ENCODE measurements around the gene POP5. TPM values are rescaled to one million over a fixed set of nuclear protein-coding genes. Genes with fewer than 3 reads are reported as not detected.
"Not testable (repeated sequence)": the region's sequence is repeated elsewhere in the genome, so short reads cannot be mapped to it uniquely, and the experiment has no call there.

POP5 gene
- polyA plus RNA-seq, 4 donors: 39.4 to 64.1 (median 51.7) TPM

DNA sequence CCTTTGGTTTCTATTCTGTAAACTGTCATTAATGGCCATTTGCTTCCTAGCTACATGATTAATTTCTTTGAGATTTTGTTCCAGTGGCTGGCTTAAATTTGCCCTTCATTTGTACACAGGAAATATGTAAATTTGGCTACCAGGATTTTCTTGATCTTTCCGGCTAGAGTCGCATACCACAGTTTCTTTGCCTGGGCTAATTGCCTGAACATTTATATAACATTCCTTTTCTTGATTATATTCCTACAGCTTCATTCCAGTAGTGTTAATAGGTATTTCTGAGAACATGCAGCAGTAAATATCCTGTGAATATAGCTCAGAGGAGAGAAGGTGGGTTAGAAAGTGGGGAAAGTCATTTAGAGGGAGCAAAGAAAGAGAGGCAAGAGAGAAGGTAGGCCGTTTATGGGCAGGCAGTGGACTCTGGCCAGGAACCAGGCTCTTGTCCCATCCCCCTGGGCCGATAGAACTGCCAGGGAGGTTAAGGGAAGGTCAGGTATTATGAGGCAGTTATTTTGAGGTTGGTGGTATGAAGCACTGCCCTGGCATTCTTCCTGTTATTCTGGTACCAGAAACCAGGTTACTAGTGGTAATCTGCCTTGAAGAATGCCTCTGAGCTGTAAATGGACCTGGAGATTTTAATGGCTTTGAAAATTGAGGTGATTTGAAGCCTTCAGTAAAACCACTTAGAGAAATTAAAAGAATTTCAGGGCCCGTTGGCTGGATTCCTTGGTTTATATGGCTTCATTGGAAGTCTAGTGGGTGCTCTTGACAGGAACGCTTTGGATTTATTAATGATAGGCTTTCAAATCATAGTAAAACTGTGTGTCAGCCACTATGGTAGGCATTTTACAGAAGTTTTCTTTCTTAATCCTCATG, 42.7 kb downstream of the POP5 start:
- DNase-seq (ENCODE audit: low read depth in 4 of 4, low spot score in 2 of 4): no peak

DNA sequence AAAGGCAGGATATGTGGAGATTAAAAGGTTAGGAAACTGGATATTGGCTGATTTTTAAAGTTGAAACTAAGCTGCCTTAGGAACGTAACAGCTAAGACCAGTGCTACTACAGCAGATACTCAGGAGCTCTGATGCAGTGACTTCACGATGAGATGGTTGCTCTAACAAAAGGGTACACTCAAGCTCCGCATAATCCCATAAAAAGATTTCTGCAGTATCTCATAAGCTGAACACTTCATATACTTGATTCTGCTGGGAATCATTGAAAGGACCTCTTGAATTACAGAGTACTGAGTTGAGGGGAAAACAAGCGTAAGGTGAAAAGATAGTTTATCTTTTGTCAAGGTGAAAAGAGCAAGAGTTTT, 43.4 kb downstream of the POP5 start:
- no peak for DNase-seq (ENCODE audit: low read depth in 4 of 4, low spot score in 2 of 4)

DNA sequence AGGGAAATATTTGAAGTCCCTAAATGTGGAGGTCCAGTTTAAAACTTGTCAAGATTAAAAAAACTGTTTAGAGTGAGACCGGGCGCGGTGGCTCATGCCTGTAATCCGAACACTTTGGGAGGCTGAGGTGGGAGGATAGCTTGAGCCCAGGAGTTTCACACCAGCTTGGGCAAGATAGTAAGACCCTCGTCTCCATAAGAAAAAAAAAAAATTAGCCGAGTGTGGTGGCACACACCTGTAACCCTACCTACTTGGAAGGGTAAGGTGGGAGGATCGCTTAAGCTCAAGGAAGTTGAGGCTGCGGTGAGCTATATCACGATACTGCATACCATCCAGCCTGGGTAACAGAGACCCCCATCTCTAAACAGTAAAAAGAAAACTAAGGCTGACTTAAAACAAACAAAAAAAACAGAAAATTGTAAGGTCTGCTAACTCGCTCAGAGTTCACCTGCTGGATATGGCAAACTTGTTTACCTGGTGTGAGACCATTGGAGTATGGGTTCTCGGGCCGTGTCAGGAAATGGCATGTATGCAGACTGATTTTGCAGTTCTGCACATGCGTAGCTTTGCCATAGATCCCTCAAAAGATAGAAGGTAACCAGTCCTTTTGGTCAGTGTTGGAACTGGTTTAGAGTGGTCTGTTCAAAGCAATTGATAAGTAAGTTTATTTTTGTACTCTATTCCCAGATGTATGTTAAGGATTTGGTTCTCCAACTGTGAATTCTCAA, 45.0 kb downstream of the POP5 start:
- no peak for DNase-seq (ENCODE audit: low read depth in 4 of 4, low spot score in 2 of 4)

DNA sequence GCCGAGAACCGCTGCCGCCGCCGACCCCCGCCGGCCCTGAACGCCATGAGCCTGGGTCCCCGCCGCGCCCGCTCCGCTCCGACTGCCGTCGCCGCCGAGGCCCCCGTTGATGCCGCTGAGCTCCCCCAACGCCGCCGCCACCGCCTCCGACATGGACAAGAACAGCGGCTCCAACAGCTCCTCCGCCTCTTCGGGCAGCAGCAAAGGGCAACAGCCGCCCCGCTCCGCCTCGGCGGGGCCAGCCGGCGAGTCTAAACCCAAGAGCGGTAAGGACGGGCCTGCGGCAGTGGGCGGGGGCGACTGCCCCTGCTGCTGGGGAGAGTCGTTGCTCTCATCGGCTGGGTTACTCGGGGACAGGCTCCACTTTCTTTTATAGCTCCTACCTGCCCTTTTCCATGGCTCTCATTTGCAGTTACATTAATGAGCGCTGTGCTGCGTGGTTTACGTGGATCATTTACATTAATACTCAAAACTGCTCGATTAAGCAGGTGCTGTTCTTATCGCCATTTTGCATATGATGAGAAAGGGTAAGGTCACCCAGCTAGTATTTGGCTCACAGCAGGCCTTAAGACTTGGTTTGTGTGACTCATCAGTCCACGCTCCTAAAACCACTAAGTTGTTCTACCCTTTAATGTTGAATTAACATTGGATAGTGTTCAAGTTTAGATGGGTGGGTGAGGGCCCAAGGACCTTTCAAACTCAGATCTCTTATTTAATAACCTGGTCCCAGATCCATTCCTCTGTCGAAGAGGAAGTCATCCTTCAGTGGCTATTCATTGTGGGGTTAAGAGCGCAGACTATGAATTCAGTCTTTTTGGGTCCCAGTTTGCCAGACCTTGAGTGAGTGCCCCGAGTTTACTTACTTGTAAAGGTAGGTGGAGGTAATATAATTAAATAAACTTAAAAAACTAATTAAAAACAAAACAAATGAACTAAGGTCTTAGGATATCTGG, 46.2 kb downstream of the POP5 start:
- DNase-seq (ENCODE audit: low read depth in 4 of 4, low spot score in 2 of 4): no peak

DNA sequence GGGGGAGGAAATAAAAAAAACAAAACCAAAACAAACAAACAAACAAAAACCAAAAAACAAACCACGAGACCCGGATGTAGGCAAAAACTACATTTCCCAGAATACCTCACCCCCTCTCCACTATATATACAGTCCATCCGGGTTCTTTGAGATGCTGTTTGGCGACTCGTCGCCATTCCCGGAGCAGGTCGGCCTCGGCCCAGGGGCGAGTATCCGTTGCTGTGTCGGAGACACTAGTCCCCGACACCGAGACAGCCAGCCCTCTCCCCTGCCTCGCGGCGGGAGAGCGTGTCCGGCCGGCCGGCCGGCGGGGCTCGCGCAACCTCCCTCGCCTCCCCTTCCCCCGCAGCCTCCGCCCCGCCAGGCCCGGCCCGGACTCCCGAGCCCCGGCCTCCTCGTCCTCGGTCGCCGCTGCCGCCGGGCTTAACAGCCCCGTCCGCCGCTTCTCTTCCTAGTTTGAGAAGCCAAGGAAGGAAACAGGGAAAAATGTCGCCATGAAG, 46.9 kb downstream of the POP5 start, which contains the start of gene RNF10:
Gene RNF10, plus strand, starts transcription at position 154 of the 500 bp plus-strand sequence. CDS start 456 bp downstream, outside the sequence.
- DNase-seq (ENCODE audit: low read depth in 4 of 4, low spot score in 2 of 4): peak; percentile 85 to 93 (median 89)

DNA sequence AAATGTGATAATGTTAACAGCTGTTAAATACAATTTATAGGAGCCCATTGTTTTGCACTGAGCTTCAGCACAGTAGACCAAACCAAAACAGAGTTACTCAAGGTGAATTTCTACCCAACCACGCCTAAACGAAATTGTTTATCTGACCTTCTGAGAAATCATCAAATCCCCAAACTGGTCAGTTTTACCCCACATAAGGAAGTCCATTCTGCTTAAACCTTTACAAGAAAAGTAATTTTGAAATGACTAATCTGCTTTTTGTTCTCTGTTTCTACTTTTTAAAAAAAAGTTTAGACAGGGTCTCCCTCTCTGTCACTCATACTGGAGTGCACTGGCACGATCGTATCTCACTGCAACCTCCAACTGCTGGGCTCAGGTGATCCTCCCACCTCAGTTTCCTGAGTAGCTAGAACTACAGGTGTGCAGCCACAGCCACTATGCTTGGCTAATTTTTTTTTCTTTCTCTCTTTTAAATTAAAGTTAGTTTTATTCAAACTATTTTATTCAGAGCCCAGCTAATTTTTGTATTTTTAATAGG, 48.4 kb downstream of the POP5 start:
- no peak for DNase-seq (ENCODE audit: low read depth in 4 of 4, low spot score in 2 of 4)

DNA sequence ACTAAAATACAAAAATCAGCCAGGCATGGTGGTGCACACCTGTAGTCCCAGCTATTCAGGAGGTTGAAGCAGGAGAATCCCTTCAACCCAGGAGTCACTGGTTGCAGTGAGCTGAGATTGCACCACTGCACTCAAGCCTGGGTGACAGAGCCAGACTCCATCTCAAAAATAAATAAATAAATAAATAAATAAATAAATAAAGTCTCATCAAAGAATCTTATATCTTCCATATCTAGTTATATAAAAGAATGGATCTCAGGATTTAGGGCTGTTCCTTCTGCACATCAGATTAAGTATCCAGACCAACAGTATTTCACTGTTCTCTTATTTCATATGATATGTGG, 50.8 kb downstream of the POP5 start:
- DNase-seq (ENCODE audit: low read depth in 4 of 4, low spot score in 2 of 4): not testable (repeated sequence)

DNA sequence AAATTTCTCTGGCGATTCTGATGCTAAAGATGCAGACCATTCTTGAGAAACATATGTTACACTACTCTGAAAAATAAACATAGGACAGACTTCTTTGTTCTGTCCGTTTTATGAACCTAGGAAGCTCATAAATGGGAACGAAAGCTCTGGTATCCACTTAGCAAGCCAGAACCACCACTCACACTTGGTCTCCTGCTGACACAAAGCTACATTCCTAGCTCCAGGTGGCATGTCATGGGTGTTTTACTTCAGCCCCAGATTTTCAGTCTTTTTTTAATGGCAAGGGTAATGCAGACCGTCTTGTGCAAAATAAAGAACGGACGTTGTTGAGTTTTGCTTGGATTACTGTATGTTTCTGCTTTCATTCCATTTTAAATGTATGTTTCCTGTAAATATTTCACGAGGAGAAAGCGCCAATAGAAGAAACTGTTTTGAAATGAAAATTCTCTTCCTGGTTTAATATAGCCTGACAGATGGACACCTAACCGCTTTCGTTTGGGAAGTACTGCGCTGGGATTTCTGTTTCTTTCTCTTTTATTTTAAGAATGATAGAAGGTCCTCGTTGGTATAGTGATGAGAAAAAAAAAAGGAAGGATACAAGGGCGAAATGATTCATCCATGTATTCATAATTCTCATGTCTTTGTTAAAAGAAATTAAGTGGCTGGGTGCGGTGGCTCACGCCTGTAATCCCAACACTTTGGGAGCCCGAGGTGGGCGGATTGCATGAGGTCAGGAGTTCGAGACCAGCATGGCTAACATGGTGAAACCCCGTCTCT, 51.4 kb downstream of the POP5 start:
- DNase-seq (ENCODE audit: low read depth in 4 of 4, low spot score in 2 of 4): peak in 1 of 4 donors; percentile 48

DNA sequence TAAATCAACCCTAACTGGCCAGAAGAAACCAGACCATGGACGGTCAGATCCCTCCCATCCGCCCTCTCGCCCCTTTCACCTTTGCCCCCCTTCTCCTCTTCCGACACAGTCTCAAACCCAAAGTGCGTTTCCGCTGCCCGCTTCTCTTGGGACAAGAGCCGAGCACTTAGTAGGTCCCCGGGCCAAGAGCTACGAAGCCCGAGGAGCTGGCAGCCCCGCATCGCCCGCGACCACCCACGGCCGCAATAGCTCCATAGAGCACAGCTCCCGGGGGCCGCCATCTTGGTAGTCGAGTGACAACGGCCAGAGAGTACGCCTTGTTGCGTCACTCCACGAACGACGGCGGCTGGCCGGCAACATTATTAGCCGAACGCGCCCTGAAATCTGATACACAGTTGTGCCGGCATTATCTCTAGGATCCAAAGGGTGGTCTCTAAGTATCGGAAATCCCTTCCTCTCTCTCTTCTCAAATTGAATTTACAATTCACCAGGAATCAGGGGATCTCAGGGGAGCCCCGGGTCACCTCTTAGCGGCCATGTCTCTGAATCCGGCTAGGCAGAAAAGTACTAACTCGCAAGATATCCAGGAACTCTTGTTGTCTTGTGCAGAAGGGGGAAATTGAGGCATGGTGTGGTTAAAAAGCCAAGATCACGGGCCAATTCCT, 52.2 kb downstream of the POP5 start, which contains the start of gene COQ5:
Gene COQ5, minus strand, starts transcription at position 298 of the 665 bp plus-strand sequence. Its CDS starts 17 bp downstream, at position 281.
- peak in 3 of 4 donors; percentile 81 to 92 (median 88) for DNase-seq (ENCODE audit: low read depth in 4 of 4, low spot score in 2 of 4)

Other genes with a start within 250 kb of the POP5 start
- gene MSI1, start 212.2 kb downstream of the POP5 start, polyA plus RNA-seq (ENCODE audit: insufficient read length in 4 of 4): 10 to 100 TPM; 16.8 to 31.9 (median 25.2) TPM
- 100 to 1,000 TPM; 274 to 383 (median 330) TPM for gene COX6A1, start 143.3 kb downstream of the POP5 start, polyA plus RNA-seq (ENCODE audit: insufficient read length in 4 of 4)
- gene TRIAP1, start 135.0 kb downstream of the POP5 start, polyA plus RNA-seq (ENCODE audit: insufficient read length in 4 of 4): 10 to 100 TPM; 35.0 to 48.4 (median 42.8) TPM
- gene GATC, start 135.0 kb downstream of the POP5 start, polyA plus RNA-seq (ENCODE audit: insufficient read length in 4 of 4): 10 to 100 TPM; 30.5 to 36.9 (median 33.6) TPM
- 100 to 1,000 TPM; 212 to 273 (median 244) TPM for gene SRSF9, start 111.7 kb downstream of the POP5 start, polyA plus RNA-seq (ENCODE audit: insufficient read length in 4 of 4)
- 100 to 1,000 TPM; 460 to 545 (median 496) TPM for gene DYNLL1, start 85.3 kb downstream of the POP5 start, polyA plus RNA-seq (ENCODE audit: insufficient read length in 4 of 4)
- 10 to 100 TPM; 53.9 to 70.1 (median 66.9) TPM for gene COQ5, start 52.2 kb downstream of the POP5 start, polyA plus RNA-seq (ENCODE audit: insufficient read length in 4 of 4)
- 100 to 1,000 TPM; 180 to 269 (median 215) TPM for gene RNF10, start 47.0 kb downstream of the POP5 start, polyA plus RNA-seq (ENCODE audit: insufficient read length in 4 of 4)
- gene CABP1, start 59.2 kb upstream of the POP5 start, polyA plus RNA-seq (ENCODE audit: insufficient read length in 4 of 4): 1 to 10 TPM; 4.3 to 5.6 (median 5.0) TPM
- gene MLEC, start 105.7 kb upstream of the POP5 start, polyA plus RNA-seq (ENCODE audit: insufficient read length in 4 of 4): 100 to 1,000 TPM; 150 to 183 (median 151) TPM
- 10 to 100 TPM; 70.1 to 76.1 (median 72.2) TPM for gene UNC119B, start 129.1 kb upstream of the POP5 start, polyA plus RNA-seq (ENCODE audit: insufficient read length in 4 of 4)
- 10 to 100 TPM; 18.1 to 24.2 (median 23.2) TPM for gene ACADS, start 144.4 kb upstream of the POP5 start, polyA plus RNA-seq (ENCODE audit: insufficient read length in 4 of 4)